HT-29 (cell line): Measurements from ENCODE around the gene CNIH3. TPM values are rescaled to one million over a fixed set of nuclear protein-coding genes. Genes with fewer than 3 reads are reported as not detected.

Source experiments
- DNase-seq: peaks from one replicate; pipeline ENCODE4 v3.0.0-alpha.2; 2015; ENCODE audit warnings: low spot score
- total RNA-seq: library from RNA; depleted of rRNA; stranded (reverse); fragments of >200 nt; shearing (Covaris generic); gene quantifications from 2 replicates; pipeline ENCODE4 v1.2.3, GENCODE V29; 2014

Gene CNIH3
- total RNA-seq, 1 experiment from 2014 or later: 1.1 TPM

- DNase-seq: no peak
These were observed 103.6 kb downstream of the CNIH3 start for GRCh38 chr1:224719716-224720115.

GRCh38 chr1:224720216-224720615 lies 104.1 kb downstream of the CNIH3 start:
- no peak for DNase-seq

- DNase-seq: no peak
These were observed 104.9 kb downstream of the CNIH3 start for GRCh38 chr1:224721000-224721399.

GRCh38 chr1:224722838-224723237 lies 106.7 kb downstream of the CNIH3 start:
- DNase-seq: no peak

- DNase-seq: no peak
These were observed 108.4 kb downstream of the CNIH3 start for GRCh38 chr1:224724566-224724965.

GRCh38 chr1:224726441-224727182 lies 110.5 kb downstream of the CNIH3 start:
- no peak for DNase-seq

GRCh38 chr1:224727351-224728289 lies 111.5 kb downstream of the CNIH3 start:
- DNase-seq: no peak

GRCh38 chr1:224730540-224730939 lies 114.4 kb downstream of the CNIH3 start:
- DNase-seq: no peak

- DNase-seq: no peak
These were observed 114.8 kb downstream of the CNIH3 start for GRCh38 chr1:224730965-224731364.

- no peak for DNase-seq
These were observed 115.5 kb downstream of the CNIH3 start for GRCh38 chr1:224731633-224732032.

- no peak for DNase-seq
These were observed 116.4 kb downstream of the CNIH3 start for GRCh38 chr1:224732377-224733026.

- peak; percentile 7 for DNase-seq
These were observed 117.2 kb downstream of the CNIH3 start for GRCh38 chr1:224733027-224733911.

GRCh38 chr1:224734261-224734935 lies 118.3 kb downstream of the CNIH3 start:
- DNase-seq: no peak

- no peak for DNase-seq
These were observed 119.0 kb downstream of the CNIH3 start for GRCh38 chr1:224735159-224735558.

GRCh38 chr1:224736619-224737352 lies 120.7 kb downstream of the CNIH3 start:
- DNase-seq: no peak

GRCh38 chr1:224737353-224737727 lies 121.2 kb downstream of the CNIH3 start:
- DNase-seq: no peak

- no peak for DNase-seq
These were observed 123.3 kb downstream of the CNIH3 start for GRCh38 chr1:224739303-224739996.

GRCh38 chr1:224739997-224740684 lies 124.0 kb downstream of the CNIH3 start:
- no peak for DNase-seq

- no peak for DNase-seq
These were observed 124.6 kb downstream of the CNIH3 start for GRCh38 chr1:224740685-224741052.
